Activated T-helper 17 cell treated with anti-CD3 and anti-CD28 coated beads, Interleukin-2, amount 50 U/mL, for 72 hours (primary cell): ENCODE data around the gene EDRF1. TPM values are rescaled to one million over a fixed set of nuclear protein-coding genes. Genes with fewer than 3 reads are reported as not detected.

ENCODE experiments used
- ATAC-seq: fragments of 150-1000 bp; cut with Tn5 transposase; replicated peaks from 2 replicates; pipeline ENCODE4 v1.10.0; 2021; ENCODE audit warnings: mild to moderate bottlenecking, moderate library complexity
- H3K27ac Mint-ChIP-seq: one replicate; pipeline ENCODE4 v1.8.0; 2022; ENCODE audit warnings: mixed read lengths
- H3K27me3 Mint-ChIP-seq: one replicate; pipeline ENCODE4 v1.8.0; 2022; ENCODE audit warnings: mixed read lengths
- H3K36me3 Mint-ChIP-seq: one replicate; pipeline ENCODE4 v1.8.0; 2022; ENCODE audit warnings: low read depth, mild to moderate bottlenecking, mixed read lengths
- H3K4me1 Mint-ChIP-seq: one replicate; pipeline ENCODE4 v1.8.0; 2022; ENCODE audit warnings: mixed read lengths
- H3K4me3 Mint-ChIP-seq: one replicate; pipeline ENCODE4 v1.8.0; 2022; ENCODE audit warnings: mild to moderate bottlenecking, mixed read lengths
- H3K9me3 Mint-ChIP-seq: one replicate; pipeline ENCODE4 v1.8.0; 2022; ENCODE audit warnings: mixed read lengths
- total RNA-seq, 2 donors: library from RNA; stranded (reverse); gene quantifications; one replicate each; pipeline ENCODE4 v1.2.3, GENCODE V29; 2022

The EDRF1 gene
- total RNA-seq, 2 donors from 2014 or later, result 35.9 to 38.0 TPM

GRCh38 chr10:125802131-125802530, 82.6 kb downstream of the EDRF1 start:
- no peak for ATAC-seq

DNA sequence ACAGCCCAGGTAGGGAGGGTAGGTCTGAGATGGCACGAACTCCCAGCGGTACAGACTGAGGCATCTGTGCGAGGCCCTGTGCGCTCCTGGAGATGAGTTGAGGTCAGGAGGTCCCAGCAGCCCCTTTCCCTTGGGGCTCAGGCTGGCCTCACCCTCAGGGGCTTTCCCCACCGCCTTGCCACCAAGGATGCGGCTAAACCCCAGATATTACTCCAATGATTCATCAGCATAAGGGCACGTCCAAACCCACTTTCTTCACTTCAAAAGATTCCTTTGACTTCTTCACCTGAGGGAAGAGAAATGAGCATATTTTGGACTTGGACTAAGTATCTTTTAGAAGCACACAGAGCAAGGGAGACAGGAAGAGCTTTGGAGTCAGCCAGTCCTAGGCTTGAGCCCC, 83.2 kb downstream of the EDRF1 start:
- no peaks in the 10 kb centered on the region for H3K27me3 Mint-ChIP-seq
- H3K27ac Mint-ChIP-seq, result no peak overlapping the region
- H3K4me3 Mint-ChIP-seq, result no peak overlapping the region
- no peak for ATAC-seq
- H3K9me3 Mint-ChIP-seq, result no peaks in the 10 kb centered on the region
- H3K4me1 Mint-ChIP-seq, result peaks cover 3% of the 10 kb centered on the region
- peaks cover 30% of the 10 kb centered on the region for H3K36me3 Mint-ChIP-seq

More at GRCh38 chr10:125802131-125802530, 82.6 kb downstream of the EDRF1 start:
- H3K9me3 Mint-ChIP-seq, result no peaks in the 10 kb centered on the region
- H3K27ac Mint-ChIP-seq, result no peak overlapping the region
- H3K4me1 Mint-ChIP-seq, result no peaks in the 10 kb centered on the region
- H3K4me3 Mint-ChIP-seq, result no peak overlapping the region
- no peaks in the 10 kb centered on the region for H3K27me3 Mint-ChIP-seq
- peaks cover 24% of the 10 kb centered on the region for H3K36me3 Mint-ChIP-seq

GRCh38 chr10:125808047-125808446, 88.5 kb downstream of the EDRF1 start:
- no peak for ATAC-seq
- Mint-ChIP-seq H3K9me3 (no peaks in the 10 kb centered on the region), H3K27ac (no peak overlapping the region), H3K27me3 (no peaks in the 10 kb centered on the region), H3K4me1 (peaks cover 3% of the 10 kb centered on the region), H3K36me3 (peaks cover 56% of the 10 kb centered on the region), H3K4me3 (no peak overlapping the region)

DNA sequence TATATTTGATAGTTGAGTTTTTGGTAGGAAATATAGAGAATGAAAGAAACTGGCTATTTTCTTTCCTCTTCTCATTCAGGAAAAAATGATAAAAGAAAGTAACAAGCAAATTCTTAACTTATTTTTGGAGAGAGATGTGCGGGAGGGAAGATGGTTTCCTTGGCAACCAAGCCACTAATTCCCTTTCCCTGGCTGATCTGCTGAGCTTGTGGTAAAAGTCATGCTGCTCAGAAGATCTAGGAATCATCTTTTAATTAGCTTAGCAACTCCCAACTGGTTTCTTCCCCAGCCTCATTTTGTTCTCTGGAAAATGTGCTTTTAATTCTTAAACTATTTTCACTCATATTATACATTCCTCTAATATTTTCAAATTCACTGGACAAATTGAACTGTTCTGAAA, 91.7 kb downstream of the EDRF1 start:
- Mint-ChIP-seq H3K4me3 (no peak overlapping the region), H3K27ac (no peak overlapping the region), H3K4me1 (peaks cover 3% of the 10 kb centered on the region), H3K36me3 (peaks cover 72% of the 10 kb centered on the region), H3K9me3 (no peaks in the 10 kb centered on the region), H3K27me3 (no peaks in the 10 kb centered on the region)
- ATAC-seq, result no peak

DNA sequence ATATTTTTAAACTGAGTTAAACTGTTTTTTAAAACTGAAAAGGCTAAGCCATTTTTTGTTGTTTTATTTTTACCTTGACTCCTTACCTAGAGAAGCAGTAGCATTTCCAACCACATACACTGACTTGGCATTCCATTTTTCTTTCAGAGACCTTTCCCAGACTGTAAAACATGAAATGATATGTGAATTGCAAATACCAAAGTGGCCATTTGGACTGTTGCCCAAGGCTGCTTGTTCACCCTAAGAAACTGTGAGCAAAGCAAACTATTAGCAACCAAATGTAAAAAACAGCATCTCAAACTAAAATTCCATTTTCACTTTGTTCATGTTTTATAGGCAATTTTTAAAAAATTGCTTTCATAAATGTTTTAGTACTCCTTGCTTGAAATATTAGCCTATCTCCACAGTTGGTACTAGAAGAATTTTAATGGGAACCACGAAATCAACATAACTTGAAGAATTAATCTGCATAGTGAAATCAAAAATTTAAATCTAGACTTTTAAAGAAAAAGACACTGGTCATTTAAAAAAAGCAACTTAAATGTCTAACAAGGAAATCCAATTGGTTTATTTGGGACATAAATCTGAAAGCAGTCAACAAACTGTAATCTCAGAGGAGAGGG, 92.7 kb downstream of the EDRF1 start:
- ATAC-seq, result no peak
- Mint-ChIP-seq H3K36me3 (peaks cover 62% of the 10 kb centered on the region), H3K4me3 (no peak overlapping the region), H3K27ac (no peak overlapping the region), H3K27me3 (no peaks in the 10 kb centered on the region), H3K4me1 (peaks cover 3% of the 10 kb centered on the region), H3K9me3 (no peaks in the 10 kb centered on the region)

Other genes starting within 250 kb of the EDRF1 start
- not detected for gene TEX36, start 36.5 kb upstream of the EDRF1 start, total RNA-seq
- not detected for gene MMP21, start 56.1 kb downstream of the EDRF1 start, total RNA-seq
- gene UROS, start 103.5 kb downstream of the EDRF1 start, total RNA-seq, result 10 to 100 TPM; 23.0 to 41.1 TPM
- 100 to 1,000 TPM in 1 of 2 donors, 10 to 100 TPM in 1; 58.6 to 116 TPM for gene BCCIP, start 103.8 kb downstream of the EDRF1 start, total RNA-seq
- 10 to 100 TPM; 28.4 to 38.9 TPM for gene DHX32, start 161.6 kb downstream of the EDRF1 start, total RNA-seq
- 1 to 10 TPM; 1.2 to 4.7 TPM for gene FANK1, start 176.9 kb downstream of the EDRF1 start, total RNA-seq